HG03108 (cell line): ENCODE measurements around the gene JARID2.

Source experiments
- ATAC-seq: cut with Tn5 transposase; IDR thresholded peaks from one replicate; pipeline ENCODE4 v1.9.1; 2021; ENCODE audit warnings: moderate library complexity; ENCODE audit not compliant: unreplicated experiment

The JARID2 gene

GRCh38 chr6:15453186-15453585 lies 207.3 kb downstream of the JARID2 start:
- no peak for ATAC-seq

GRCh38 chr6:15453622-15454021 lies 207.8 kb downstream of the JARID2 start:
- ATAC-seq: no peak

DNA sequence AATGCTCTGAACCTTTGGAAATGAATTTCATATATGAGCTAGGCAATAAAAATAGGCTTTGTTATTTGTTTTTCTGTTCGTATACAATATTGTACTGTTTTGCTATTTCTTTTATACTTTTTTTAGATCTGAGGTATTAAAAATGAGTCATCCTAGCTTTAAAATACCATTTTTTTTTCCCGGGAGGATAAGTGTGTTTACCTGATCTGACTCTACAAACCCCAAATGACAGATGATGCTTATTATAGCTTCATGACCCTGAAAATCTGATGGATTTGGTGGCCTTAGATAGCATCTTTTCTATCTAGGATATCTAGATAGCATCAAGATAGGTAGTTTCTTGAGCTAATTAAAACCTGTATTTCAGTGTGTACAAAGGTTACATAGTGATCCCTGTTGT lies 210.6 kb downstream of the JARID2 start:
- ATAC-seq: no peak

GRCh38 chr6:15457121-15457650 lies 211.3 kb downstream of the JARID2 start:
- ATAC-seq: no peak

- ATAC-seq: peak; percentile 52
Measured at GRCh38 chr6:15458021-15458459, 212.2 kb downstream of the JARID2 start.

DNA sequence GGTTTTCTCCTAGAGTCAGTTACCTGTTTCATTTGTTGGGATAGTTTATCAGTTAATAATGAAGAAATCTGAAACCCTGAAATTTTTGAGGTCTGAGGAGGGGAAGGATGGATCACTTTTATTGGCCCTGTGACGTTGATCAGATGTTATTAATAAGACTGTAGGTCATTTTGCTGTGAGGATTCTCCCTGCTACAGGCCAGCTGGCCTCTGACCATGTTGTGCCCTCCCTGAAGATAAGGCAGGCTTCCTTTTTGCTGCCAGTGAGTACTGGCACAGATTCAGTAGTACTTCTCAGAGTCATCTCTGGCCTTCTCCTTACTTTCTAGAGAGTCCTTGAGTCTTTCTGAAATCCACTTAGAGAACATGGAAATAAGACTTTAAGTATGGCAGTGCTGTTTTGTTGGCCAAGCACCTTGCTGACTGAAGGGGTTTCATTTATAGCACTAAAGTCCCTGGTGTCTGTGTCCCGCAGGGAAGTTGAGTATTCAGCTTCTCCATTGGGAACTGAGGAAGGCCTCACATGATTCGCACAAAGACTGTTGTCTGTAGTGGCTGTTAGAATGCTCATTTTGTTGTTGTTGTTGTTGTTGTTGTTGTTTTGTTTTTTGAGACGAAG lies 214.3 kb downstream of the JARID2 start:
- no peak for ATAC-seq

DNA sequence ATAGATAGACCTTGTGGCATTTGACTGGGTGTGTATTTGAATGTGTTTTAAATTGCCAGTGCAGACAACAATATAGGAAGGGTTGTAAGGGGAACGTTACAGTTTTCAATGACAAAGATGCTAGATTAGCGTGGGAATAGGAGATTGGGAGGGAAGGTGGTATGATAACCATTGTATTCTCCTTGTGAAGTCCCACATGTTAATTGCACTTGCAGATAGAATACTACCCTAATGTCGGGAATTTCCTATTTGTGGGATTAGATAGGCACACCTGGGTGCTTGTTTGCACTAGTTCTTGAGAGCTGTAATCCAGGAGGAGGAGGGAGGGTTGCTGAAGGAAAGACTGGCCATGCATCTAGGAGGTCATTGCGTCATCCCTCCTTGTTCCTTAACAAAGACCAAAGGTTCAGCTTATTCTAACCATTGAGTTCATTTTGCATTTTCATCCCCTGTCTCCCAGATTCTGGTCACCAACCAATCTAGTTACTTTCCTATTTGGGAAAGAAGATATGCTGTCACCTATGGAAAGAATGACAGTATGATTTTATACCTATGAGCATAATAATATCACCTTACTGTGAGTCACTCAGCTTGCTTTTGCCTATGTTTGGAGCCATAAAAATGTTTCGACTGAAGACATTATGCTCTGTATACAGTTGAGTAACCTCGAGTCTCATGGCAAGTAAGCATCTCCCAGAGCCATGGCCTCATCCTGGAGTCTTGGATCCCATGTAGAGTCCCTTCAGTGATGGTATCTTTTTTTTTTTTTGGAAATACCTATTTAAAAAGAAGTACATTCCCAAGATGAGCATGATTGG lies 215.5 kb downstream of the JARID2 start:
- ATAC-seq: no peak

- ATAC-seq: no peak
Measured at GRCh38 chr6:15462256-15462655, 216.4 kb downstream of the JARID2 start.

GRCh38 chr6:15462717-15463525 lies 217.1 kb downstream of the JARID2 start:
- ATAC-seq: no peak

- no peak for ATAC-seq
Measured at GRCh38 chr6:15464211-15464725, 218.4 kb downstream of the JARID2 start.

GRCh38 chr6:15465212-15465611 lies 219.3 kb downstream of the JARID2 start:
- ATAC-seq: no peak

DNA sequence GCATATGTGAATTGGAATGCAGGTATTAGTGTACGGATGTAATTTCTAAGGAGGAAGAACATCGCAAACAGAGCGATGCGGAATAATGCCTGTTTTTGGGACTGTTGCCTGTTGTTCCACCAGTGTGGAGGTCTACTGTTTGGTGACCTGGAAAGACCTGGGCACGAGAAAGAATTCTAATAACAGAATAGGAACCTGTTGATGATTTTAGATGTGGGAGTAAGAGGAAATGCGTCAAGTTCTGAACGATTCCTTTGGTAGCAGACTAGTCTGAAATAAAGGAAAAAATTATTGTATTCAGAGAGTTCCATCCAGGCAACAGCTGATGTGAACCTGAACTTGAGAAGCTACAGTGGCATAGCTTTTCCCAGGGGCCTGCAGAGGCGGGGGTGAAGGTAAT lies 224.9 kb downstream of the JARID2 start:
- ATAC-seq: no peak

DNA sequence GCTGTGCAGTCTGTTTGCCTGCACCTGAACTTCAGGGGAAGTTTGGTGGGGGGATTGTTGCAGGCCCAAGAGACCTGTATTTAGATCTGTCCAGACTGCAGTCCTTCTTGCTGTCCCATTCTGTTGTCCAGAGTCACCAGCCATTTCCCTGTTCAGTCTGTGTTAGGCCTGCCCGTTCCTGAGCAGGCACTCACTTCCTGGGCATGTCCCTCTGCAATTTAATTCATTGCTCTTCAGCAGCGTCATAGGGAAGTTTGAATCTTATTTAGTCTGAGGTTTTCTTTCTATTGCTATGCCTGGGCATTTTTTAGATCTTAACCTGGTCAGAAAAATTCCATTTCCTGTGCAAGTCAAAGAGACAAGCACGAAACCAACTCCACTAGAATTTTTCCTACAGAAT lies 226.8 kb downstream of the JARID2 start:
- no peak for ATAC-seq

GRCh38 chr6:15473174-15473573 lies 227.3 kb downstream of the JARID2 start:
- no peak for ATAC-seq

DNA sequence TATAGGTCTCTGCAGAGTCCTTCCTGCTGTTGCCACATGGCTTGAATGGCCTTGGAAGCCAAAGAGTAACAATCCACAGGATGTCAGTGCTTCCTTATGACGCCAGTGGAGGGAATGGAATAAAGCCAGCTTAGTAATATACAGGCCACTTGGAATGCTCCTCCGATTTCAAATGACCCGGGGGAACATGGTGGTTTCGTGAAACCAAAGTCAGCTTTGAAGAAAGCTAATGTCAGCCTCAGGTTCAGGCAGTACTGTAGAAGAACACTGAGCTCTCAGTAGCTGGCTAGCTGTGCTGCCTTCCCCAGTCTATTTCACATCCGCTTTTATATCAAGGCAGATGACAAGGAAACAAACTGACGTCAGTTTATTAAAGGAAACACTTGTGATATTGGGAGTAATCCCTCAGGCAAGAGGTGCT lies 227.9 kb downstream of the JARID2 start:
- ATAC-seq: no peak

GRCh38 chr6:15474196-15474595 lies 228.3 kb downstream of the JARID2 start:
- ATAC-seq: no peak

DNA sequence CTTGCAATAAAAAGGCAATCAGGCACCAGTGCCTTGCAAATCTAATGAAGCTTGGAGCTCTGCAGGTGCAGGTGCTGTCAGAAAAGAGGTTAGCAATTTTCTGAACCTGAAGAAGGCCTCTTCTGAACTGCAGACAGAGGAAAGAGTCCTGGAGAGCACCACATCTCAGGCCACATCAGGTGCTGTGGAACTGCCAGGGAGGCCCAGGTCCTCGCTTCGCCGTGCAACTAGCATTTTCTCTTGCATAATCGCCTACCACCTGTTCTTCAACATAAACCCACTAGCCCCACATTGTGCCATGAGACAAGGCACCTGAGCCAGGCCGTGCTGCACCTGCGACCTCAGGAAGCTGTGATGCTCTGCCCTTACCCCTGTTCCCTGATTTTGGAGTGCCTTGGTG lies 229.4 kb downstream of the JARID2 start:
- no peak for ATAC-seq

DNA sequence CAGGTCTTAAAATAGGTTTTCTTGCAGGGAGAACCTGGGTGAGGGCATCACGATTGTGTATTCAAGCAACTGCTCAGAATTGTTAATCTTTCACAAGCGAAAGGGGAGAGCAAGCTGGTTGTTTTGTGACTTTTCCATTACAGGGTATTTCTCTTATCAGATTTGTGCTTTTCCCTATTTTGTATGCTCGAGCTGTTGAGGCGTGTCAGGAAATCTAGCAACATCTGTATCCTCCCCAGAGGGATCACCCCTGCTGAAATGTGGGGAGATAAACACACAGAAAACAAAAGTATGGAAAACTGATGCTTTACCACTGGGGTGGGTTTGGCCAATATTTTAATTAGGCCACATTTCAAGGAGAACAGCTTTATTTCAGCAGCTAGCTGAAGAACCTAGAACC lies 230.0 kb downstream of the JARID2 start:
- ATAC-seq: no peak

- no peak for ATAC-seq
Measured at GRCh38 chr6:15476631-15477380, 230.9 kb downstream of the JARID2 start.

DNA sequence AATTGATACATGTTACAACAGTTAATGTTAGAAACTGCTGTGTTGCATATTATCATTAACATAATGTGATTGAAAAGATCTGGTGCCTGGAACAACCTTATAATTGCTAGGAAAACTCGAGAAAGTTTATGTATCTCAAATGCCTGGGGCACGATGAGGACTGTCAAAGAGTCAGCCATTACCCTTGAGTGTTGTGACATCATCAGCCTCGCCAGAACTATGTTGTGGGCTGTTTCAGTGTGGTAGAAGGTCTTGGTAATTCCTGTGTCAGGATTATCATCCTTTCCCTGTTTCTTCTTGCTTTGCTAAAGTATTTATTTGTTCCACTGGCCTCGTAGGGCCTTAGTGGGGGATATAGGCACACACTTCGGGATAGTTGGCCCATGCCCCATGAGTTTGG lies 231.9 kb downstream of the JARID2 start:
- no peak for ATAC-seq
